Spleen (tissue), 11 donors: ENCODE results near the gene TYK2. TPM values are rescaled to one million over a fixed set of nuclear protein-coding genes. Genes with fewer than 3 reads are reported as not detected.

Experiments
- DNase-seq: peaks from one replicate; pipeline ENCODE4 v3.0.0-alpha.2; 2020
- H3K27ac ChIP-seq, 8 donors: fragments of 200-600 bp; sonication (generic) in 7 of 8; 1 replicate in 4 of 8; 2 replicates in 4 of 8; pipeline versions ENCODE4 v1.5.0 to v1.8.0; 2016 to 2021; ENCODE audit warnings: inconsistent platforms in 4 of 8, mild to moderate bottlenecking in 4 of 8, moderate library complexity in 1 of 8
- H3K27me3 ChIP-seq, 7 donors: fragments of 200-600 bp; sonication (generic) in 6 of 7; replicated peaks in 1 of 7; 1 replicate in 4 of 7; 2 replicates in 3 of 7; pipeline versions ENCODE4 v1.5.0 to v1.8.0; 2016 to 2021; ENCODE audit warnings: inconsistent platforms in 3 of 7, mild to moderate bottlenecking in 1 of 7
- H3K36me3 ChIP-seq, 6 donors: fragments of 200-600 bp; sonication (generic) in 5 of 6; 1 replicate in 4 of 6; 2 replicates in 2 of 6; pipeline versions ENCODE4 v1.5.0 to v1.8.0; 2016 to 2021; ENCODE audit warnings: inconsistent platforms in 2 of 6
- H3K4me1 ChIP-seq, 6 donors: fragments of 200-600 bp; sonication (generic) in 5 of 6; 1 replicate in 3 of 6; 2 replicates in 3 of 6; pipeline versions ENCODE4 v1.5.0 to v1.8.0; 2016 to 2021; ENCODE audit warnings: inconsistent platforms in 3 of 6
- H3K4me3 ChIP-seq, 8 donors: fragments of 200-600 bp; sonication (generic) in 7 of 8; 1 replicate in 4 of 8; 2 replicates in 4 of 8; pipeline versions ENCODE4 v1.5.0 to v1.8.0; 2016 to 2021; ENCODE audit warnings: inconsistent platforms in 4 of 8, mild to moderate bottlenecking in 4 of 8, moderate library complexity in 2 of 8
- H3K9me3 ChIP-seq, 8 donors: fragments of 200-600 bp; sonication (generic) in 7 of 8; 1 replicate in 4 of 8; 2 replicates in 4 of 8; pipeline versions ENCODE4 v1.5.0 to v1.8.0; 2016 to 2021; ENCODE audit warnings: inconsistent platforms in 4 of 8
- CTCF ChIP-seq, 11 experiments: fragments of 200-600 bp in 7 of 11; fragments of 450-650 bp in 4 of 11; sonication (generic) in 4 of 11; IDR thresholded peaks in 8 of 11; conservative IDR thresholded peaks in 3 of 11; 1 replicate in 7 of 11; 2 replicates in 4 of 11; pipeline versions ENCODE4 v1.4.0 to v1.8.0; 2016 to 2021; ENCODE audit warnings: antibody characterized with exemption in 11 of 11, inconsistent platforms in 4 of 11, mild to moderate bottlenecking in 1 of 11
- POLR2A ChIP-seq, 3 donors: fragments of 450-650 bp; IDR thresholded peaks; one replicate each; pipeline ENCODE4 v1.5.1; 2017; ENCODE audit warnings: antibody characterized with exemption in 3 of 3, mild to moderate bottlenecking in 1 of 3
- POLR2AphosphoS5 ChIP-seq, 3 donors: sonication (generic); formaldehyde crosslinking; IDR thresholded peaks; one replicate each; pipeline ENCODE4 v1.5.1; 2017; ENCODE audit warnings: antibody characterized with exemption in 3 of 3
- WGBS, 5 donors: extraction: QIAGEN DNeasy Blood & Tissue Kit in 3 of 5; methylation state at CpG; one replicate each; pipeline versions ENCODE4 v1.1.5 to v1.1.7; 2013 to 2018; 5-methylcytosine and 5-hydroxymethylcytosine counted together
- intact Hi-C: fragments of 100-400 bp; cut with DNase I; formaldehyde crosslinking; loops from one replicate; pipeline ENCODE4 v1.15.0; 2023; ENCODE audit warnings: low total_unique reads
- polyA plus RNA-seq, 3 donors: library from polyadenylated mRNA; stranded (reverse); fragments of 200-250 nt; gene quantifications; one replicate each; pipeline ENCODE4 v1.2.1, GENCODE V29; 2013
- total RNA-seq, 7 donors: library from RNA; depleted of rRNA in 3 of 7; stranded (reverse); fragments of >200 nt in 3 of 7; fragmentation: NEBNext Ultra II Directional in 4 of 7; extraction: Animal tissue kit (Norgen Biotek cat#: 25700) in 4 of 7; gene quantifications; one replicate each; pipeline versions ENCODE4 v1.1.0 to v1.2.1, GENCODE V29; 2016 to 2021
- donor health status: healthy with polysubstance abuse.
- donor health status: DM: no; HTN: no; CAD: no; lungs with moderate emphysema.
- donor health status: DM: no; HTN: no; CAD: no.
- donor health status: Bipolar disorder and iron deficiency.
- donor health status: healthy.
- donor health status: DM: no; HTN: no; CAD: no.
- donor health status: DM: yes; HTN: yes; CAD: no.

The TYK2 gene
- total and polyA plus RNA-seq, 10 donors, result 159 to 422 (median 251) TPM

GRCh38 chr19:10424011-10424637 lies 43.8 kb upstream of the TYK2 start:
- H3K36me3 ChIP-seq, result no peaks in the 10 kb centered on the region
- WGBS, 5 donors, result 1 to 2% (median 2%) methylated on average over 27 to 38 of the region's 38 CpGs
- DNase-seq, result peak; percentile 94
- peak; percentile 38 to 75 (median 59) for TF ChIP-seq POLR2AphosphoS5 (IDR thresholded peaks at IDR 0.05)
- TF ChIP-seq CTCF (IDR thresholded peaks at IDR 0.05 in 8 of 11, conservative IDR thresholded peaks at IDR 0.05 in 3 of 11), result peak; percentile 75 to 99 (median 95)
- no peak for TF ChIP-seq POLR2A (IDR thresholded peaks at IDR 0.05)
- intact Hi-C loops, result no loop called here
- peaks cover 53 to 97% (median 79%) of the 10 kb centered on the region in 6 donors for H3K4me1 ChIP-seq
- peaks cover 9 to 91% (median 38%) of the 10 kb centered on the region in 7 donors for H3K27me3 ChIP-seq
- H3K9me3 ChIP-seq, result no peaks in the 10 kb centered on the region
- peak overlapping the region; percentile 11 to 68 (median 30) for H3K4me3 ChIP-seq
- peak overlapping the region in 7 of 8 donors; percentile 0 to 86 (median 65) for H3K27ac ChIP-seq

- 80 to 87% (median 85%) methylated on average over 3 of the region's 3 CpGs for WGBS, 5 donors
- intact Hi-C loops, result no loop called here
- peaks cover 9 to 97% (median 51%) of the 10 kb centered on the region in 7 donors for H3K27me3 ChIP-seq
- H3K4me3 ChIP-seq, result no peak overlapping the region
- no peak overlapping the region for H3K27ac ChIP-seq
- H3K4me1 ChIP-seq, result peaks cover 46 to 97% (median 77%) of the 10 kb centered on the region in 6 donors
- no peaks in the 10 kb centered on the region for H3K9me3 ChIP-seq
- no peak for TF ChIP-seq CTCF (IDR thresholded peaks at IDR 0.05 in 8 of 11, conservative IDR thresholded peaks at IDR 0.05 in 3 of 11)
- TF ChIP-seq POLR2A (IDR thresholded peaks at IDR 0.05), result no peak
- no peak for DNase-seq
- no peaks in the 10 kb centered on the region for H3K36me3 ChIP-seq
Observed at GRCh38 chr19:10422846-10423245, 42.5 kb upstream of the TYK2 start.

- Histone ChIP-seq H3K4me1 (peaks cover 39 to 97% (median 76%) of the 10 kb centered on the region in 6 donors), H3K27ac (no peak overlapping the region), H3K9me3 (no peaks in the 10 kb centered on the region), H3K27me3 (peaks cover 9 to 100% (median 59%) of the 10 kb centered on the region in 7 donors), H3K36me3 (no peaks in the 10 kb centered on the region), H3K4me3 (no peak overlapping the region)
- no peak for DNase-seq
- WGBS, 5 donors, result 25 to 51% (median 49%) methylated on average over 4 of the region's 4 CpGs
- intact Hi-C loops, result no loop called here
- no peak for TF ChIP-seq POLR2A (IDR thresholded peaks at IDR 0.05)
- no peak for TF ChIP-seq POLR2AphosphoS5 (IDR thresholded peaks at IDR 0.05)
- no peak for TF ChIP-seq CTCF (IDR thresholded peaks at IDR 0.05 in 8 of 11, conservative IDR thresholded peaks at IDR 0.05 in 3 of 11)
Observed at GRCh38 chr19:10422046-10422461, 41.7 kb upstream of the TYK2 start.

- Histone ChIP-seq H3K36me3 (no peaks in the 10 kb centered on the region), H3K4me3 (peak overlapping the region in 4 of 8 donors; percentile 4 to 64 (median 28)), H3K27me3 (peaks cover 9 to 100% (median 65%) of the 10 kb centered on the region in 7 donors), H3K27ac (no peak overlapping the region), H3K4me1 (peaks cover 39 to 97% (median 81%) of the 10 kb centered on the region in 6 donors), H3K9me3 (no peaks in the 10 kb centered on the region)
- DNase-seq, result no peak
- 20 to 24% (median 21%) methylated on average over 15 to 17 of the region's 17 CpGs for WGBS, 5 donors
- intact Hi-C loops, result no loop called here
- peak in 2 of 11 experiments; percentile 22 to 28 for TF ChIP-seq CTCF (IDR thresholded peaks at IDR 0.05 in 8 of 11, conservative IDR thresholded peaks at IDR 0.05 in 3 of 11)
- TF ChIP-seq POLR2AphosphoS5 (IDR thresholded peaks at IDR 0.05), result no peak
Observed at GRCh38 chr19:10421240-10422045, 41.1 kb upstream of the TYK2 start.
